T-helper 1 cell treated with Interleukin-12 subunit alpha and Interleukin-12 subunit beta and Interleukin-4 antibody, amounts not matched to agents 30 μg/mL and 1 μg/mL, for 36 hours (primary cell): ENCODE data around the gene PPP1R11.
"Not testable (repeated sequence)": the region's sequence is repeated elsewhere in the genome, so short reads cannot be mapped to it uniquely, and the experiment has no call there.

Experiments
- H3K27ac Mint-ChIP-seq: one replicate; pipeline ENCODE4 v1.8.0; 2021; ENCODE audit warnings: mild to moderate bottlenecking, mixed read lengths
- H3K27me3 Mint-ChIP-seq: one replicate; pipeline ENCODE4 v1.8.0; 2021; ENCODE audit warnings: low read depth, mixed read lengths
- H3K36me3 Mint-ChIP-seq: one replicate; pipeline ENCODE4 v1.8.0; 2021; ENCODE audit warnings: low read depth, mixed read lengths
- H3K4me1 Mint-ChIP-seq: one replicate; pipeline ENCODE4 v1.8.0; 2021; ENCODE audit warnings: low read depth, mixed read lengths
- H3K4me3 Mint-ChIP-seq: one replicate; pipeline ENCODE4 v1.8.0; 2021; ENCODE audit warnings: mild to moderate bottlenecking, moderate library complexity, mixed read lengths
- H3K9me3 Mint-ChIP-seq: one replicate; pipeline ENCODE4 v1.8.0; 2021; ENCODE audit warnings: mixed read lengths

Gene PPP1R11

GRCh38 chr6:30116724-30117123 lies 49.7 kb downstream of the PPP1R11 start:
- H3K4me3 Mint-ChIP-seq = no peak overlapping the region
- H3K36me3 Mint-ChIP-seq = no peaks in the 10 kb centered on the region
- no peaks in the 10 kb centered on the region for H3K9me3 Mint-ChIP-seq
- H3K4me1 Mint-ChIP-seq = peaks cover 8% of the 10 kb centered on the region
- H3K27me3 Mint-ChIP-seq = peaks cover 69% of the 10 kb centered on the region
- no peak overlapping the region for H3K27ac Mint-ChIP-seq

- not testable (repeated sequence) for H3K9me3 Mint-ChIP-seq, H3K4me3 Mint-ChIP-seq, H3K4me1 Mint-ChIP-seq, H3K36me3 Mint-ChIP-seq, H3K27ac Mint-ChIP-seq
- peaks cover 64% of the 10 kb centered on the region for H3K27me3 Mint-ChIP-seq
Measured at GRCh38 chr6:30118691-30119090, 51.7 kb downstream of the PPP1R11 start.
